ENCODE data around the gene VWA8. TPM values are rescaled to one million over a fixed set of nuclear protein-coding genes. Genes with fewer than 3 reads are reported as not detected.

Gene VWA8
- total RNA-seq, 1 donor from 2014 or later, result 26.4 TPM

- H3K4me1 Mint-ChIP-seq (ENCODE audit: low read depth), result peaks cover 21% of the 10 kb centered on the region
- no peak overlapping the region for H3K27ac Mint-ChIP-seq
- no peaks in the 10 kb centered on the region for H3K9me3 Mint-ChIP-seq
- H3K27me3 Mint-ChIP-seq (ENCODE audit: insufficient read depth), result no peaks in the 10 kb centered on the region
- H3K4me3 Mint-ChIP-seq, result no peak overlapping the region
- DNase-seq (ENCODE audit: low spot score), result no peak
- intact Hi-C loops (cut with micrococcal nuclease), result no loop called here
- no peaks in the 10 kb centered on the region for H3K36me3 Mint-ChIP-seq (ENCODE audit: low read depth)
These were observed 403.2 kb downstream of the VWA8 start for GRCh38 chr13:41557719-41558118.

- Mint-ChIP-seq H3K27ac (peak overlapping the region; percentile 30), H3K4me3 (no peak overlapping the region), H3K9me3 (no peaks in the 10 kb centered on the region), H3K27me3 (ENCODE audit: insufficient read depth) (no peaks in the 10 kb centered on the region), H3K36me3 (ENCODE audit: low read depth) (no peaks in the 10 kb centered on the region), H3K4me1 (ENCODE audit: low read depth) (peaks cover 21% of the 10 kb centered on the region)
- intact Hi-C loops (cut with micrococcal nuclease), result loop anchor here (1.0 to 5.0 kb wide), 8 partner anchors 9 to 362 kb away; no protein-coding TSS in a partner anchor
- DNase-seq (ENCODE audit: low spot score), result peak; percentile 16
These were observed 406.1 kb downstream of the VWA8 start for GRCh38 chr13:41554626-41555386.

GRCh38 chr13:41554180-41554579 lies 406.7 kb downstream of the VWA8 start:
- no peak overlapping the region for H3K4me3 Mint-ChIP-seq
- H3K27me3 Mint-ChIP-seq (ENCODE audit: insufficient read depth), result no peaks in the 10 kb centered on the region
- peak overlapping the region; percentile 30 for H3K27ac Mint-ChIP-seq
- no peak for DNase-seq (ENCODE audit: low spot score)
- intact Hi-C loops (cut with micrococcal nuclease), result loop anchor here (1.0 to 5.0 kb wide), 8 partner anchors 8 to 363 kb away; no protein-coding TSS in a partner anchor
- H3K4me1 Mint-ChIP-seq (ENCODE audit: low read depth), result peaks cover 21% of the 10 kb centered on the region
- H3K36me3 Mint-ChIP-seq (ENCODE audit: low read depth), result no peaks in the 10 kb centered on the region
- no peaks in the 10 kb centered on the region for H3K9me3 Mint-ChIP-seq

GRCh38 chr13:41552031-41552430 lies 408.9 kb downstream of the VWA8 start:
- no peak overlapping the region for H3K4me3 Mint-ChIP-seq
- H3K36me3 Mint-ChIP-seq (ENCODE audit: low read depth), result no peaks in the 10 kb centered on the region
- intact Hi-C loops (cut with micrococcal nuclease), result loop anchor here (5.0 kb wide), 1 partner anchor 365 kb away; no protein-coding TSS in a partner anchor
- DNase-seq (ENCODE audit: low spot score), result no peak
- no peaks in the 10 kb centered on the region for H3K9me3 Mint-ChIP-seq
- no peak overlapping the region for H3K27ac Mint-ChIP-seq
- peaks cover 21% of the 10 kb centered on the region for H3K4me1 Mint-ChIP-seq (ENCODE audit: low read depth)
- peaks cover 2% of the 10 kb centered on the region for H3K27me3 Mint-ChIP-seq (ENCODE audit: insufficient read depth)

GRCh38 chr13:41550276-41550675 lies 410.6 kb downstream of the VWA8 start:
- Mint-ChIP-seq H3K27ac (no peak overlapping the region), H3K4me3 (no peak overlapping the region), H3K27me3 (ENCODE audit: insufficient read depth) (peaks cover 2% of the 10 kb centered on the region), H3K4me1 (ENCODE audit: low read depth) (peaks cover 35% of the 10 kb centered on the region), H3K9me3 (no peaks in the 10 kb centered on the region), H3K36me3 (ENCODE audit: low read depth) (no peaks in the 10 kb centered on the region)
- no peak for DNase-seq (ENCODE audit: low spot score)
- intact Hi-C loops (cut with micrococcal nuclease), result loop anchor here (5.0 kb wide), 1 partner anchor 367 kb away; no protein-coding TSS in a partner anchor

GRCh38 chr13:41549491-41549890 lies 411.4 kb downstream of the VWA8 start:
- H3K27me3 Mint-ChIP-seq (ENCODE audit: insufficient read depth), result peaks cover 2% of the 10 kb centered on the region
- no peaks in the 10 kb centered on the region for H3K36me3 Mint-ChIP-seq (ENCODE audit: low read depth)
- no peaks in the 10 kb centered on the region for H3K9me3 Mint-ChIP-seq
- H3K27ac Mint-ChIP-seq, result no peak overlapping the region
- H3K4me1 Mint-ChIP-seq (ENCODE audit: low read depth), result peaks cover 35% of the 10 kb centered on the region
- no peak for DNase-seq (ENCODE audit: low spot score)
- intact Hi-C loops (cut with micrococcal nuclease), result no loop called here
- no peak overlapping the region for H3K4me3 Mint-ChIP-seq

GRCh38 chr13:41548910-41549309 lies 412.0 kb downstream of the VWA8 start:
- Mint-ChIP-seq H3K9me3 (no peaks in the 10 kb centered on the region), H3K27ac (no peak overlapping the region), H3K36me3 (ENCODE audit: low read depth) (no peaks in the 10 kb centered on the region), H3K4me1 (ENCODE audit: low read depth) (peaks cover 29% of the 10 kb centered on the region), H3K4me3 (no peak overlapping the region), H3K27me3 (ENCODE audit: insufficient read depth) (peaks cover 2% of the 10 kb centered on the region)
- no peak for DNase-seq (ENCODE audit: low spot score)
- intact Hi-C loops (cut with micrococcal nuclease), result no loop called here

GRCh38 chr13:41548031-41548430 lies 412.9 kb downstream of the VWA8 start:
- H3K27ac Mint-ChIP-seq, result no peak overlapping the region
- peaks cover 2% of the 10 kb centered on the region for H3K27me3 Mint-ChIP-seq (ENCODE audit: insufficient read depth)
- peaks cover 23% of the 10 kb centered on the region for H3K4me1 Mint-ChIP-seq (ENCODE audit: low read depth)
- H3K36me3 Mint-ChIP-seq (ENCODE audit: low read depth), result no peaks in the 10 kb centered on the region
- H3K4me3 Mint-ChIP-seq, result no peak overlapping the region
- no peaks in the 10 kb centered on the region for H3K9me3 Mint-ChIP-seq
- intact Hi-C loops (cut with micrococcal nuclease), result no loop called here
- no peak for DNase-seq (ENCODE audit: low spot score)

- DNase-seq (ENCODE audit: low spot score), result no peak
- intact Hi-C loops (cut with micrococcal nuclease), result no loop called here
- H3K36me3 Mint-ChIP-seq (ENCODE audit: low read depth), result no peaks in the 10 kb centered on the region
- H3K27me3 Mint-ChIP-seq (ENCODE audit: insufficient read depth), result peaks cover 2% of the 10 kb centered on the region
- H3K4me1 Mint-ChIP-seq (ENCODE audit: low read depth), result peaks cover 23% of the 10 kb centered on the region
- H3K9me3 Mint-ChIP-seq, result peaks cover 5% of the 10 kb centered on the region
- H3K4me3 Mint-ChIP-seq, result no peak overlapping the region
- H3K27ac Mint-ChIP-seq, result no peak overlapping the region
These were observed 413.5 kb downstream of the VWA8 start for GRCh38 chr13:41547251-41548000.

- H3K9me3 Mint-ChIP-seq, result peaks cover 6% of the 10 kb centered on the region
- H3K4me1 Mint-ChIP-seq (ENCODE audit: low read depth), result peaks cover 23% of the 10 kb centered on the region
- intact Hi-C loops (cut with micrococcal nuclease), result loop anchor here (1.0 kb wide), 1 partner anchor 8 kb away; no protein-coding TSS in a partner anchor
- no peaks in the 10 kb centered on the region for H3K36me3 Mint-ChIP-seq (ENCODE audit: low read depth)
- no peak overlapping the region for H3K27ac Mint-ChIP-seq
- peaks cover 2% of the 10 kb centered on the region for H3K27me3 Mint-ChIP-seq (ENCODE audit: insufficient read depth)
- H3K4me3 Mint-ChIP-seq, result no peak overlapping the region
- no peak for DNase-seq (ENCODE audit: low spot score)
These were observed 414.3 kb downstream of the VWA8 start for GRCh38 chr13:41546372-41547190.

- no peak overlapping the region for H3K4me3 Mint-ChIP-seq
- H3K27ac Mint-ChIP-seq, result no peak overlapping the region
- intact Hi-C loops (cut with micrococcal nuclease), result no loop called here
- no peaks in the 10 kb centered on the region for H3K36me3 Mint-ChIP-seq (ENCODE audit: low read depth)
- peaks cover 30% of the 10 kb centered on the region for H3K4me1 Mint-ChIP-seq (ENCODE audit: low read depth)
- H3K9me3 Mint-ChIP-seq, result peaks cover 11% of the 10 kb centered on the region
- H3K27me3 Mint-ChIP-seq (ENCODE audit: insufficient read depth), result peaks cover 2% of the 10 kb centered on the region
- DNase-seq (ENCODE audit: low spot score), result no peak
These were observed 415.5 kb downstream of the VWA8 start for GRCh38 chr13:41545432-41545707.

- no peak for DNase-seq (ENCODE audit: low spot score)
- H3K9me3 Mint-ChIP-seq, result peaks cover 11% of the 10 kb centered on the region
- intact Hi-C loops (cut with micrococcal nuclease), result no loop called here
- no peak overlapping the region for H3K4me3 Mint-ChIP-seq
- H3K27ac Mint-ChIP-seq, result no peak overlapping the region
- peaks cover 35% of the 10 kb centered on the region for H3K4me1 Mint-ChIP-seq (ENCODE audit: low read depth)
- H3K27me3 Mint-ChIP-seq (ENCODE audit: insufficient read depth), result peaks cover 2% of the 10 kb centered on the region
- H3K36me3 Mint-ChIP-seq (ENCODE audit: low read depth), result no peaks in the 10 kb centered on the region
These were observed 417.1 kb downstream of the VWA8 start for GRCh38 chr13:41543664-41544300.
